NOMO-1 treated with dmso at 0.1 percent for 144 hours (cell line): ENCODE results near the gene CPTP.
"Not testable (repeated sequence)": the region's sequence is repeated elsewhere in the genome, so short reads cannot be mapped to it uniquely, and the experiment has no call there.

Source experiments
- DNase-seq: peaks from one replicate; lab custom pipeline; 2025; ENCODE audit not compliant: unreplicated experiment; lab: John Stamatoyannopoulos, UW

The CPTP gene

GRCh38 chr1:1360506-1361169 is 36.0 kb downstream of the CPTP start:
- no peak for DNase-seq

DNA sequence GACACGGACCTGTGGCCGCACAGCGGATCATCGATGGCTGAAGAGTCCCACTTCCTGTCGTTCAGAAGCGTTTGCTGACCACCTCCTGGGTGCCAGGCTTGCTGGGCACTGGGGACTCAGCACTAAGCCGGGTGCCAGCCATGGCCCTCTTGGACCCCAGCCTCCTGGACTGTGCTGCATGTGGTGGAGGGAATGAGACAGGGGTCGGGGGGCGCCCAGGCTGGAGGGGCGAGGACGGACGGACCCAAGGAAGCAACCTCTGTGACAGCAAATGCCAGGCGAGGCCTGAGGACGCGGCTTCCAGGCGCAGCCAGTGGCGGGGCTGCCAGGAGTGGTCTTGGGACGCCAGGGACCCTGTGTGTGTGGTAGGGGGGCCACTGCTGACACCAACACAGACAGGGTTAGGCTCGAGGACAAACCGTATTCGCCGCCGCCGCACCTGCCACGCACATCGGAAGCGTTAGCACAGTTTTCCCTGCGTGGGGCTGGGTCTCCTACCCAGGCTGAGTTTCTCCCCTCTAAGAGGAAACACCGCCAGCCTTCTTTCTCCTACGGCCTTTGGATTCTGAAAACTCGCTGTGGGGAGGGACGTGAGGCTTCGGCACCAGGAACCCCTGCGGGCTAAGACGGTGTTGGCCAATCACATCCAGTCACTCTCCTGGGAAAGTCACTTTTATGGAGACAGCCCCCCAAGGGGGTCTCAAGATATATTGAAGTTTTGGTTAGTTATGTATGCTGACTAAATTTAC is 36.8 kb downstream of the CPTP start:
- no peak for DNase-seq

DNA sequence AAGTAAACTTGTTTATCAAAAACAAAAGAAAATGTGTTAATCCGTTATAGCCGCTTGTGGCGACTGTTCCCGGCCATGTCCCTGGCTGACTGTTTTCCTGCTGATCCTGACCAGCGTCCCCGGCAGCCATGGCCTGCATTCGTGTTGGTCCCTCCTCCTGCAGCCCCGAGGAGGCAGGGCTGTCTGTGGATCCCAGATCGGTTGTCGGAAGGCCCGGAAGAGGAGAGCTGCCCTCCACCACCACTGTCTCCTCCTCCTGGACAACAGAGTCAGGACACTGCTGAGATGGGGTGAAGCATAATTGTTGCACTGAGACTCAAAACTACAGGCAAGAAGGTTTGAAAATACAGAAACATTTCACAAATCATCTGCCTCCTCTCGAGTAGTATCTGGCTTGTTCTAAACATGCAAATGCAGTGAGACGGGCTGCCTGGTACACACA is 37.4 kb downstream of the CPTP start:
- DNase-seq = no peak

GRCh38 chr1:1364266-1364665 is 39.7 kb downstream of the CPTP start:
- DNase-seq = no peak

DNA sequence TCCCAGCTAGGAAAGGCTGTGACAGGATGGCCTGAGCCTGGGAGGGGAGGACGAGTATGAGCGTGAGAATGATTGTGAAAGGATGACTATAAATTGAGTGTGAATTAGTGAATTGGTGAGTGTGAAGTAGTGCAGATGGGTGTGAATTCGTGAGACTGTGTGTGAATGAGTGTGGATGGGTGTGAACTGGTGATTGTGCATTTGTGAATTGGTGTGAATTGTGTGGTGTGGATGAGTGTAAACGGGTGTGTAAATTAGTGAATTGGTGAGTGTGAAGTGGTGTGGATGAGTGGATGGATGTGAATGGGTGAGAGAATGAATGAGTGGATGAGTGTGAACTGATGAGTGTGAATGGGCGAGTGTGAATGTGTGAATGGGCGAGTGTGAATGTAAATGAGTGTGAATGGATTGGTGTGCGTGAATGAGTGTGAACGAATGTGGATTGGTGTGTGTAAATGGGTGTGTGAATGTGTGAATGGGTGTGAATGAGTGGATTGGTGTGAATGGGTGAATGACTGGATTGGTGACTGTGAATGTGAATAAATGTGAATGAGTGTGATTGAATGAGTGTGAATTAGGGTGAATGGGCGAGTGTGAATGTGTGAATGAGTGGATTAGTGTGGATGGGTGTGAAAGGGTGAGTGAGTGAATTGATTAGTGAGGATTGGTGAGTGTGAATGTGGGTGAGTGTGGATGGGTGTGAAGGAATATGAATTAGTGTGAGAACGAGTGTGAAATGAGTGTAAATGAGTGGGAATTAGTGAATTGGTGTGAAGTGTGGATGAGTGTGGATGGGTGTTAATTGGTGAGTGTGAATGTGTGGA is 41.5 kb downstream of the CPTP start:
- no peak for DNase-seq

DNA sequence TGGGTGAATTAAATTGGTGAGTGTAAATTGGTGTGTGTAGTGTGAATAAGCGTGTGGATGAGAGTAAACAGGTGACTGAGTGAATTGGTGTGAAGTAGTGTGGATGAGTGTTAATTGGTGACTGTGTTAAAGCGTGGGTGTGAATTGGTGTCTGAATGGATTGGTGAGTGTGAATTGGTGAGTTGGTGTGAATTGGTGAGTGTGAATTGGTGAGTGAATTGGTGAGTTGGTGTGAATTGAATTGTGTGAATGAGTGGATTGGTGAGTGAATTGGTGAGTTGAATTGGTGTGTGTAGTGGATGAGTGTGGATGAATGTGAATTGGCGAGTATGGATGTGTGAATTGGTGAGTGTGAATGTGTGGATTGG is 42.1 kb downstream of the CPTP start:
- DNase-seq = no peak

GRCh38 chr1:1367315-1367714 is 42.7 kb downstream of the CPTP start:
- DNase-seq = no peak

GRCh38 chr1:1370094-1370493 is 45.5 kb downstream of the CPTP start:
- DNase-seq = not testable (repeated sequence)

- DNase-seq = no peak
These were observed 46.2 kb downstream of the CPTP start for GRCh38 chr1:1370771-1371300.

GRCh38 chr1:1371364-1371745 is 46.8 kb downstream of the CPTP start:
- peak; percentile 94 for DNase-seq

GRCh38 chr1:1371746-1372711 is 47.4 kb downstream of the CPTP start:
- peak; percentile 58 for DNase-seq

GRCh38 chr1:1373051-1373814 is 48.6 kb downstream of the CPTP start:
- no peak for DNase-seq

DNA sequence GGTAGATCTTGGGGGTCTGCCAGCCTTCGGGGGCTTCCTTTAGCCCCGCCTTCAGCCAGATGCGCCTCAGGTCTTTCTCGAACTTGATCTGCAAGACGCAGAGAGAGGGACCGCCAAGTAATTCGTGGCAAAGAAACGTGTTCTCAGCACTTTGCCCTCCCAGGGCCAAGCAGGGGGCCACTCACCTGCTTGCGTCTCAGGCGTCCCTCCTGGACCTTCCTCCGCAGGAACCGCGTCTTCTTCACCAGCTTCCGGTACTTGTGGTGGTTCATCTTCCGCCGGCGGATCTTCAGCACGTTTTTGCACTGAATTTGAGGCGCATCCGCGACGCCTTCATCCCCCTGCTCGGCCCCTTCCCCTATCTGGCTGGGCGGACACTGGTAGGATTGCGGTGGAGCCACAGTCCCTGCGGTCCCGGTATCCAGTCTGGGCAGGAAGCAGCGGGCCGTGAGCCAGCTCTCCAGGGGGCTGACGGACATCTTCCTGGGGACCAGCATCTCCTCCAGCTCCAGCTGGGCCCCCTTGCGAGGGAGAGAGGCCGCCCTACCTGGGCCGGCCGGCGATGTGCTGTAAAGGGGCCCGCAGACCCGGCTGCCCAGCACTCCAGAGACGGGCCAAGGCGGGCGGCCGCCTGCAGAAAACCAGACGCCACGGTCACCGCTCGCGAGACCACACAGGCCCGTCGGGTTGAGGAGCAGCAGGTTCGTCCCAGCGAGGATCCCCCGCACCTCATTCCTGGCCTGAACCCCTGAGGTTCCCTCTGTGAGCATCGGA is 49.4 kb downstream of the CPTP start:
- no peak for DNase-seq

DNA sequence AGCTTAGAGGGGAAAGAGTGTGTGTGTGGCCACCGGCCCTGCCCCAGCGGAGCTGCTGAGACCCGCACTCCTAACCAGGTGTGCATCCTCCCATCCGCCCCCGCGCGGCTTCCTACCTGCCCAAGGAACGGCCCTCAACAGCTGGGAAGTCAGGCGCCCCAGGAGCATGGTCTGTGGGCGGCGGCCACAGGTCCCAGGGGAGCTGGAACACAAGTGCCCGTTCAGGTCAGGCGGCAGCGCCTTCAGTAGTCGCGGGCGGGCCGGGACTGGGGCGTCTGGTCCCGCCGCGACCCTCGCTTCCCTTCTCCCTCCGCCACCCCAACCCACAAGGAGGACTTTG is 50.0 kb downstream of the CPTP start:
- DNase-seq = no peak

GRCh38 chr1:1374929-1375662 is 50.5 kb downstream of the CPTP start, which contains the start of gene AURKAIP1:
Gene AURKAIP1 (minus strand): TSS chr1:1375207. CDS start chr1:1374756, 451 bp downstream.
- peak; percentile 98 for DNase-seq

DNA sequence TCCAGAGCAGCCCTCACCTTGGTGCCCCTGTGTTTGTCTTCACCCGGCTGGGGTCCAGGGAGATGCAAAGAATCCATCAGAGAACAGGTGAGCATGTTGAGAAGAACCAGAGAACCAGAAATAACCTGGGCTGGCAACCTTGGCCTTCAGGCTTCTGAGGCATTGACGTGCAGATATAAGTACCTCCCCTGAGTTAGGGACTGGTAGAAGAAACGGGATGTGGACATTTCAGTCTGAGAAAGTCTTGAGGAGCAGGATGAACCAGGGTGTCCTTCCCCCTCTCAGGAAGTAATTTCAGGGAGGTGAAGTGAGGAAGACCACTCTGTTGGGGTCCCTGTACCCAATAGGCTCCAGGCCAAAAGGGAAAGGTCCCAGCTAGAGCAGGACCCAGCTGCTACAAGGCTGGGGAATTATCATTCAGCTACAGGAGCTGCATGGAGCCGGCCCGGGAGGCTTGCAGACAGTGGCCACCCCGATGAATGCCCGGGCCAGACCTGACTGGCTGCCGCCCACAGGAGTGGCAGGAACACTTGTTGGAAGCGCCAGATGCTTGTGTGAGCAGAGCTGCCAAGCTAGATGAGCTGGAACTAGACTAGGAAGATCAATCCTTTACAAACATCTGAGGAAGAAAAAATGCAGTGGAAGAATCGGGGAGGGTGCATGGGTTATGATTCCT is 52.1 kb downstream of the CPTP start:
- no peak for DNase-seq

- no peak for DNase-seq
These were observed 53.1 kb downstream of the CPTP start for GRCh38 chr1:1377540-1378205.
